Activated naive CD4-positive, alpha-beta T cell treated with anti-CD3 and anti-CD28 coated beads, Interleukin-2, amount 50 U/mL, for 72 hours (primary cell): ENCODE results near the gene MYADM. TPM values are rescaled to one million over a fixed set of nuclear protein-coding genes. Genes with fewer than 3 reads are reported as not detected.

ENCODE experiments used
- ATAC-seq, 2 donors: fragments of 150-1000 bp; cut with Tn5 transposase; 2 replicates each; pipeline ENCODE4 v1.10.0; 2021; ENCODE audit warnings: mild to moderate bottlenecking in 2 of 2, moderate library complexity in 2 of 2
- DNase-seq, 2 donors: peaks; one replicate each; pipeline ENCODE4 v3.0.0; 2021 to 2022; ENCODE audit warnings: low spot score in 2 of 2
- H3K27ac Mint-ChIP-seq, 2 donors: one replicate each; pipeline ENCODE4 v1.8.0; 2022; ENCODE audit warnings: mild to moderate bottlenecking in 2 of 2, mixed read lengths in 2 of 2
- H3K36me3 Mint-ChIP-seq, 2 donors: one replicate each; pipeline ENCODE4 v1.8.0; 2022; ENCODE audit warnings: mixed read lengths in 2 of 2
- H3K9me3 Mint-ChIP-seq, 2 donors: one replicate each; pipeline ENCODE4 v1.8.0; 2022; ENCODE audit warnings: mixed read lengths in 2 of 2
- total RNA-seq, 2 donors: library from RNA; stranded (reverse); gene quantifications; one replicate each; pipeline ENCODE4 v1.2.3, GENCODE V29; 2022

The MYADM gene
- total RNA-seq, 2 donors from 2014 or later = 33.1 to 89.8 TPM

DNA sequence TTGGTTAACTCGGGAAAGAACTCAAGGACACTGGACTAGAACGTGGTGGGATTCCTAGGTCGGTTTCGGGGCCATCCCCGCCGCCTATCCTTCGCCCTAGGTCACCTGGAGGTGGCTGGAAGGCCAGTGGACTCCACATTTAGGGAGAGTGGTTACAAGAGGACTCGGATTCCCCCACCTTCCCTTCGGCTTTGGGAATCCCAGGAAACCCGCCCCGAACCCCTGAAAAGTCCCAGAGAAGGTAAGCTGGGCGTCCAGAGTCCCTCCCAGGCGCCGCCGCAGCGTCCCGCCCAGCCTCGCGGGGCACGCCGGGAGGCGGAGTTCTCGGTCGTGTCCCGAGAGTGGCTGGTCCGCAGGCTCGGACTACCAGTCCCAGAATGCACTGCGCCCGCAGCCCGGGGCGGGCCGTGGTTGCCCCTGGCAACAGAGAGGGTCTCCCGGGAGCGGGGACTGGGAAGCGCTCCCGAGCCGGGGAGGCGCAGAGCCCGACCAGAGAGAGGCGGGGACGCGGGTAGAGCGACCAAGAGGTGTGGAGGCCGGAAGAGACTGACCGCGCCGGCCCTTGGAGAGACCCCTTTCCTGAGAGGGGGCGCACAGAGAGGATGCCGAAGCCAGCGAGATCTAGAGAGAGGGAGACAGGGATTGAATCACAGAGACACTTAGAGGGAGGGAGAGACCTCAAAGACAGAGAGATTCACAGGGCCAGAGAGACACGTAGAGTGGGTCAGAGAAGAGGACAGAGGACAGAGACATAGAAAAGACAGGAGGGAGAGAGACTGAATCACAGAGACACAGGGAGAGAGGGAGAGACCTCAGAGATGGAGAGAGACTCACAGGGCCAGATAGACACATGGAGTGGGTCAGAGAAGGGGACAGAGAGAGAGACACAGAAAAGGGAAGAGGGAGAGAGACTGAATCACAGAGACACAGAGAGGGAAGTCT is 11.7 kb downstream of the MYADM start:
- ATAC-seq = peak; percentile 90 to 91
- Mint-ChIP-seq H3K27ac (peak overlapping the region in 1 of 2 donors; percentile 15), H3K36me3 (peaks cover 6 to 24% of the 10 kb centered on the region in 2 donors), H3K9me3 (no peaks in the 10 kb centered on the region)
- DNase-seq = peak; percentile 79 to 86

GRCh38 chr19:53880711-53881481 is 13.2 kb downstream of the MYADM start:
- Mint-ChIP-seq H3K27ac (no peak overlapping the region), H3K36me3 (peaks cover 0 to 9% of the 10 kb centered on the region in 2 donors), H3K9me3 (no peaks in the 10 kb centered on the region)
- ATAC-seq (peak in 1 of 2 donors; percentile 51), DNase-seq (no peak)

DNA sequence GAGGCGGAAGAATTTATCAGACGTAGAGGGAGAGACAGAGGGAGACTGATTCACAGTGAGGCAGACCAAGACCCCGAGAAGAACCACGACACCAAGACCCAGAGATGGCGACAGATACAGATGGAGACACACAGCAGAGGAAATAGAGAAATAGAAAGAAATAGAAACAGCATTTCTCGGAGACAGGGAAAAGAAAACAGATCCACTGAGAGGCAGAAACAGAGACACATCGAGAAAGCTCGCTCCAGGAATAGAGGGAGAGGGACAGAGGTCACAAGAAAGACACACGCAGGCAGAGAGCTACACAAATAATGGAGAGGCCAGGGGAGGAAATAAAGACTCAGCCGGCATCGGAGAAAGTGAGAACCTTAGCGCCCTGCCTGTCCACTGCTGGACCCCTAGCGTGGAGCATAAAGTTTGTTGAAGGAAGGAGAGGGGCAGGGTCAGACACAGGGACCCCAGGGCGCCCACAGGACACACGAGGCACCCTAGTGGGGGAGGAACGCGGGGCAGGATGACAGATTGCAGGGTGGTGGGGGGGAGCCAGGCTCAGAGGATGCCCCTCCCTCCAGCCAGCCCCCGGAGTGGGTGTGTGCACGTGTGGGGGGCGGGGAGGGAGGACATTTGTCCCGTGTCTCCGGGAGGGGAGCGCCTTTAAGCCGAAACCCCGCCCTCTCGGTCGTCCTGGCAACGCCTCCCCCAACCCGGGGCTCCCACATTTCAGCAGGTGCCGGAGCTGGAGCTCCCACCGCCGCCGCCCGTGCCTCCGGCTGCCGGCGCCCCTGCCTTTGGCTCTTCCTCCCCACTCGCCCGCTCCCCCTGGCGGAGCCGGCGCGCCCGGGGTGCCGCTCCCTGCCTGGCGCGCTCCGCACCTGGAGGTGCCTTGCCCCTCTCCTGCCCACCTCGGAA is 14.1 kb downstream of the MYADM start, which contains the start of gene PRKCG:
Gene PRKCG (plus strand): TSS at position 716 of the 909 bp plus-strand sequence. CDS start 298 bp downstream, outside the sequence.
- ATAC-seq (peak in 1 of 2 donors; percentile 46), DNase-seq (peak in 1 of 2 donors; percentile 65)
- no peak within 1 kb of the TSS for H3K27ac Mint-ChIP-seq
- H3K9me3 Mint-ChIP-seq = no peaks in the 10 kb centered on the region
- peaks cover 0 to 6% of the 10 kb centered on the region in 2 donors for H3K36me3 Mint-ChIP-seq

GRCh38 chr19:53882391-53883050 is 14.8 kb downstream of the MYADM start:
- ATAC-seq = no peak
- H3K36me3 Mint-ChIP-seq = no peaks in the 10 kb centered on the region

DNA sequence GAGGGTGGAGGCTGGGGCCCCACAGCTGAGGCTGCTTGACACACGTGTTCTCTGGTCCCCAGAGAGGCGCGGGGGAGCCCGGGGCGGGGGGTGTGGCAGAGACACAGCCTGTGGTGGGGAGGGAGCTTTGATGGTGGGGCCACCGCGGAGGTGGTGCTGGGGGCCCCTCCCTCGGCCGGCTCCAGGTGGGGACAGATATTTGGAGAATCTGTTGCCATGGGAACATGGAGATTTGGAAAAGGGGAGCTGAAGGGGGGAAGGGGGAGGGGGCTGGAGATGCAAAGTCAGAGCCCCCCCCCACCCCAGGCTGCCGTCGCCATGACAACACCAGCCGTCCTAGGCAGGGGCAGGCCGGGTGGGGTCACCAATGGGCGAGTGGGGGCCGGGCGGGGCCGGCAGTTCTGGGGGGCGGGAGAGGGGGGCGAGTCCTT is 15.6 kb downstream of the MYADM start:
- Mint-ChIP-seq H3K27ac (no peak overlapping the region), H3K9me3 (no peaks in the 10 kb centered on the region), H3K36me3 (no peaks in the 10 kb centered on the region)
- ATAC-seq (no peak), DNase-seq (no peak)

More at GRCh38 chr19:53882391-53883050, 14.8 kb downstream of the MYADM start:
- no peak for DNase-seq
- no peak overlapping the region for H3K27ac Mint-ChIP-seq
- no peaks in the 10 kb centered on the region for H3K9me3 Mint-ChIP-seq

DNA sequence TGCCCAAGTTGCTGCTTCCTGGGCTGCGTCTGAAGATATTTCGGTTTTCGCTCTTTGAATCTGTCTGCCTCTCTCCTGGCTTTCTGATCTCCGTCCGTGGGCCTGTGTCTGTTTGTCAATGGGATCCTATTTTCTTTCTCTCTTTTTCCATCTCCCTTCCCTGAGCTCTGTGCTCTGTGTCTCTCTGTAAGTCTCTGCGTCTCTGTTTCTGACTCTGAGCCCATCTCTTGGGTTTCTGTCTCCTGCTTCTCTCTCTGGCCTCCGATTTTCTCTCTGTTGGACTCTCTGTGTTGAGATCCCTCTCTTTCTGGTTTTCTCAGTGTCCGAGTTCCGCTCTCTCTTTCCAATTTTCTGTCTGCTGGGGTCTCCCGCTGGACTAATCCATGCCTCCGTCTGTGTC is 16.1 kb downstream of the MYADM start:
- H3K27ac Mint-ChIP-seq = no peak overlapping the region
- DNase-seq (no peak), ATAC-seq (no peak)
- no peaks in the 10 kb centered on the region for H3K36me3 Mint-ChIP-seq
- H3K9me3 Mint-ChIP-seq = no peaks in the 10 kb centered on the region

DNA sequence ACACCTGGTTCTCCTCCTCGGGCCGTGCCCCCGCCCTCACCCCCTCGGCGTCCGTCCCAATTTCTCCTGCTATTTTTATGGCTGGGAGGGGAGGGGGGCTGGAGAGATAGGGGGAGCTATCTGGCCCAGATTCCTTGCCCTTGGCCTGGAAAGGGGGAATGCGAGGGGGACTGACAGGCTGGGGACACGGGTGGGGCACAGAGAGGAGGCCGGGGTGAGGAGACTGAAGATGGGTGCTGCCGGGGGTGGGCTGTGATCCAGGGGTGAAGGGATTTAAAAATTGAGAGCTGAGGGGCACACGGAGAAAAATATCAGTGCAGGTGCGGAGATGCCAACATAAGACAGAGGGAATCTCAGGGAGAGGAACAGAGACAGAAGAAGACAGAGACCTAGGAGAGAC is 16.6 kb downstream of the MYADM start:
- no peak for ATAC-seq
- H3K9me3 Mint-ChIP-seq = no peaks in the 10 kb centered on the region
- H3K27ac Mint-ChIP-seq = no peak overlapping the region
- no peaks in the 10 kb centered on the region for H3K36me3 Mint-ChIP-seq
- no peak for DNase-seq

DNA sequence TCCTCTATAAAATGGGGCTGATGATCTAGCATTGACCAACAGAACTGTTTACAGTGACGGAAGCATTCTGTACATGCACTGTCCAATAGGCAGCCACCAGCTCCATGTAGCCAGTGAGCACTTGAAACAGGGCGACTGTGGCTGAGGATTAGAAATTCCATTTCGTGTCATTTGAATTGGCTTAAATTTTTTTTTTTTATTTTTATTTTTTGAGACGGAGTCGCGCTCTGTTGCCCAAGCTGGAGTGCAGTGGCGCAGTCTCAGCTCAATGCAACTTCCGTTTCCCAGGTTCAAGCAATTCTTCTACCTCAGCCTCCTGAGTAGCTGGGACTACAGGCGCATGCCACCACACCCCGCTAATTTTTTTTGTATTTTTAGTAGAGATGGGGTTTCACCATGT is 17.4 kb downstream of the MYADM start:
- ATAC-seq (no peak), DNase-seq (no peak)
- Mint-ChIP-seq H3K36me3 (no peaks in the 10 kb centered on the region), H3K9me3 (no peaks in the 10 kb centered on the region), H3K27ac (no peak overlapping the region)

DNA sequence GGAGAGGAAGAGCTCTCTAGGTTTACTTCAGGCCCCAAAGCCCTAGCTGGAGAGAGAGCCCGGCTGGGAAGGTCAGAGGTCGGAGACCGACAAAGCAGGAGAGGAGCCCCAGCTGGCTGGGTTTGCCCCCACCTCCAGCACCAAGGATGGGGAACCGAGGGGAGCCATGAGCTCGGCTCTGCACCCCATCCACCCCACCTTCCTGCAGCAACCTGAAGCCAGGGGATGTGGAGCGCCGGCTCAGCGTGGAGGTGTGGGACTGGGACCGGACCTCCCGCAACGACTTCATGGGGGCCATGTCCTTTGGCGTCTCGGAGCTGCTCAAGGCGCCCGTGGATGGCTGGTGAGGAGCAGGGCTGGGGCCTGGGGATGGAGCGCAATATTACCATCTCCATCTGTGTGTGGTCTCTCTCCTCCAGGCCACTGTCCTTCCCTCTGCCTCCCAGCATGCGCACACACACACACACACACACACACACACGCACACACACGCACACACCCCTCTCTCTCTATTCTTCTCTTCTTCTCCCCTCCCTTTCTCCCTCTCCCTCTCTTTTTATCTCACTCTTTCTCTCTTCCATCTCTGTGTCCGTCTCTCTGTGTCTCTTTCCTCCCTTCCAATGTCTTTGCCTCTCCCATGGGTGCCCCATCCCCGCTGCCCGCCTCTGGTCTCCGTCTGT is 24.8 kb downstream of the MYADM start:
- DNase-seq (no peak), ATAC-seq (no peak)
- H3K9me3 Mint-ChIP-seq = no peaks in the 10 kb centered on the region
- no peaks in the 10 kb centered on the region for H3K36me3 Mint-ChIP-seq
- no peak overlapping the region for H3K27ac Mint-ChIP-seq

GRCh38 chr19:53892981-53893325 is 25.3 kb downstream of the MYADM start:
- Mint-ChIP-seq H3K9me3 (no peaks in the 10 kb centered on the region), H3K27ac (no peak overlapping the region), H3K36me3 (peaks cover 0 to 1% of the 10 kb centered on the region in 2 donors)
- peak in 1 of 2 donors; percentile 30 for ATAC-seq
- DNase-seq = no peak

DNA sequence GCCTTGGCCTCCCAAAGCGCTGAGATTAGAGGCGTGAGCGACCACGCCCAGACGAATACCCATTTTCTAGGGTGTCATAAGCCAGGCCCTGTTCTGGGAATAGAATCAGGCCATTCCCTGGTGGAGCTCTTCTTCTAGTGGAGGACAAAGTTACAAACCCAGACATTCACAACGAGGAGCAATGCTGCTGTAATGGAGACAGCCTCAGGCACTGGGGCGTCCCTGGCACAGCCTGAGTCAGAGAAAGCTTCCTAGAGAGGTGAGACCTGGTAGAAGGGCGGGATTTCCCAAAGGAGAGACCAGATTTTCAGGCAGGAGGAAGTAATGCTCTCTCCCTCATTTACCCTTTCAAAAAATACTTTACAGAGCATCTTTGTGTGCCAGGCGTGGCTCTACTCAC is 27.0 kb downstream of the MYADM start:
- peak overlapping the region in 1 of 2 donors; percentile 19 for H3K27ac Mint-ChIP-seq
- no peak for ATAC-seq

DNA sequence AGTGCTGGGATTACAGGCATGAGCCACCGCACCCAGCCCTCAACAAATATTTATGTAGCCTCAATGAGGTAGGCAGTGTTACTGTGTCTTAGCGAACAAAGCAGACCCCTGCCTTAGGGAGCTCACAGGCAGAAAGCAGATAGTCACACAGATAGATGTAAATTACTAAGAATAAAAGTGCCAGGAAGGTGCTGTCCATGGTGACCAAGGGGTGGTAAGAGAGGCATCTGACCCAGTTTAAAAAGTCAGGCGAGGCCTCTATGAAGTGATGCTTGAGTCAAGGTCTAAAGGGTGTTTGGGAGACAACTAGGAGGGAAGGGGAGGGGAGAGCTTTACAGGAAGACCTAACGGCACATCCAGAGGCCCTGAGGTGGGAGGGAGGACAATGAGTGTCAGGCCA is 29.0 kb downstream of the MYADM start:
- H3K36me3 Mint-ChIP-seq = peaks cover 5 to 7% of the 10 kb centered on the region in 2 donors
- no peak overlapping the region for H3K27ac Mint-ChIP-seq
- DNase-seq = no peak
- no peak for ATAC-seq
- H3K9me3 Mint-ChIP-seq = no peaks in the 10 kb centered on the region

More for the DNA sequence above, 27.0 kb downstream of the MYADM start:
- H3K36me3 Mint-ChIP-seq = peaks cover 5 to 7% of the 10 kb centered on the region in 2 donors
- no peaks in the 10 kb centered on the region for H3K9me3 Mint-ChIP-seq
- no peak for DNase-seq

DNA sequence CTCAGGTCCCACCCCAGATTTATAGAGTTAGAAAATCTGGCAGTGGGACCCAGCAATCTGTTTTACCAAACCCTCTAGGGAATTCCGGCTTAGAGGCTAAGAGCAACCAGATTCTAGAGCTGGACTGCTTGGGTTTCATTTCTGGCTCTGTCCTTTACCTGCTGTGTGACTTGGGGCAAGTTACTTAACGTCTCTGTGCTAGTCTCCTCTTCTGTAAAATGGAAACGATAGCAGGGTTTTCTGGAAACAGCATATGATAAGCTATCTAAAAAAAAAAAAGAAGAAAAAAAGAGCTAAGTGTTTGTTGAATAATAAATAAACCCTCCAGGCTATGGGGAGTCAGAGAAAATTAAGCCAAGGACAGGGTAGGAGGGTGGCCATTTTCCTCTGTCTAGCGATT is 29.8 kb downstream of the MYADM start:
- H3K27ac Mint-ChIP-seq = no peak overlapping the region
- ATAC-seq = no peak
- H3K9me3 Mint-ChIP-seq = no peaks in the 10 kb centered on the region
- peaks cover 5 to 7% of the 10 kb centered on the region in 2 donors for H3K36me3 Mint-ChIP-seq
- DNase-seq = no peak

GRCh38 chr19:53898166-53898565 is 30.5 kb downstream of the MYADM start:
- no peak for ATAC-seq
- Mint-ChIP-seq H3K27ac (no peak overlapping the region), H3K36me3 (peaks cover 5 to 7% of the 10 kb centered on the region in 2 donors)

GRCh38 chr19:53898636-53899341 is 31.1 kb downstream of the MYADM start:
- ATAC-seq (peak in 1 of 2 donors; percentile 34), DNase-seq (no peak)
- Mint-ChIP-seq H3K27ac (no peak overlapping the region), H3K9me3 (no peaks in the 10 kb centered on the region), H3K36me3 (peaks cover 5 to 7% of the 10 kb centered on the region in 2 donors)

More at GRCh38 chr19:53898166-53898565, 30.5 kb downstream of the MYADM start:
- DNase-seq = no peak
- H3K9me3 Mint-ChIP-seq = no peaks in the 10 kb centered on the region
